ENCODE results near the gene SLC66A3.

GRCh38 chr2:11141319-11141718, 13.9 kb upstream of the SLC66A3 start:
- no peak for TF ChIP-seq CTCF (conservative IDR thresholded peaks at IDR 0.05; ENCODE audit: low read length)
- TF ChIP-seq EZH2phosphoT487 (IDR thresholded peaks at IDR 0.05; ENCODE audit: borderline replicate concordance), result no peak
